Epithelial cell of esophagus (primary cell): Measurements from ENCODE around the gene DEAF1.

Experiments used
- DNase-seq: peaks from one replicate; pipeline ENCODE4 v3.0.0; 2010; ENCODE audit warnings: low read depth
- H3K4me3 ChIP-seq: 2 replicates; pipeline ENCODE4 v1.5.1; 2011; ENCODE audit warnings: mild to moderate bottlenecking, low read length, control low read depth
- CTCF ChIP-seq: IDR thresholded peaks from 2 replicates; pipeline ENCODE4 v1.5.1; 2011; ENCODE audit warnings: low read depth, mild to moderate bottlenecking, low read length, control low read depth, inconsistent platforms; ENCODE audit not compliant: insufficient read depth; ENCODE audit errors: missing control alignments

The DEAF1 gene

GRCh38 chr11:706957-707816 lies 12.2 kb upstream of the DEAF1 start:
- no peak for TF ChIP-seq CTCF
- peak; percentile 44 for DNase-seq
- peak overlapping the region; percentile 91 for H3K4me3 ChIP-seq

GRCh38 chr11:706439-706956 lies 11.5 kb upstream of the DEAF1 start:
- H3K4me3 ChIP-seq = peak overlapping the region; percentile 91
- DNase-seq = peak; percentile 64
- TF ChIP-seq CTCF = no peak

DNA sequence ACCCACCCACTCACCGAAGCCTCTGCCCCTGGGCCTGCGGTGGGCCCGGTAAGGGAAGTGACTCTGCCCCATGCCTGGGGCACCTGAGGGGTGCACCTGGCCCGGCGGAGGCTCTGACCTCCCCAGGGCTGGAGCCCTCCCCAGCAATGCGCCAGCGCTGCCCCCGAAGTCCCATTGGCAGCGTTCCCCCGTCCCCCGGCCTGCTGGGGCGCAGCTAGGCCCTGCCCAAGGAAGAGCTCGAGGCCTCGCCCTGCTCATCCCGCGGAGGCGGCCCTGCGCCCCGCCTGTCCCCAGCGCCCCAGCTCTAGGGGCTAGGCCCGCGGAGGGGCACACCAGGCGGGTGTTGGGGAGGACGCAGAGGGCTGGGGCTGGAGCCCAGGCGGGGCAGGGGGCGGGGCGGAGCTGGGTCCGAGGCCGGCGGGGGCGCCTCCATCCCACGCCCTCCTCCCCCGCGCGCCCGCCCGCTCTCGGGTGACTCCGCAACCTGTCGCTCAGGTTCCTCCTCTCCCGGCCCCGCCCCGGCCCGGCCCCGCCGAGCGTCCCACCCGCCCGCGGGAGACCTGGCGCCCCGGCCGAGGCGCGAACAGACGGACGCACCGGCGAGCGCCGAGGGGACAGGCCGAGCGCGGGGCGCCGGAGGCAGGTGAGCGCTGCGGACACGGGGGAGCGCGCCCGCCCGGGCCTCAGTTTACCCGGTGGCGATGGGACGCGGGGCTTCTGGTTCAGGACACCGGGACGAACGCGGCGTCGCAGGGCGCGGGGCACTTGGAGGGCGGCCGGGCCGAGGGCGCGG lies 10.8 kb upstream of the DEAF1 start, which contains the start of gene EPS8L2:
Gene EPS8L2, plus strand, starts transcription at position 586 of the 793 bp plus-strand sequence. CDS start 3,177 bp downstream, outside the sequence.
- H3K4me3 ChIP-seq = peak within 1 kb of the TSS; percentile 91
- peak; percentile 71 for DNase-seq
- TF ChIP-seq CTCF = no peak

- DNase-seq = peak; percentile 36
- peak overlapping the region; percentile 43 for H3K4me3 ChIP-seq
- TF ChIP-seq CTCF = no peak
These were observed 10.0 kb upstream of the DEAF1 start for GRCh38 chr11:704781-705645.

DNA sequence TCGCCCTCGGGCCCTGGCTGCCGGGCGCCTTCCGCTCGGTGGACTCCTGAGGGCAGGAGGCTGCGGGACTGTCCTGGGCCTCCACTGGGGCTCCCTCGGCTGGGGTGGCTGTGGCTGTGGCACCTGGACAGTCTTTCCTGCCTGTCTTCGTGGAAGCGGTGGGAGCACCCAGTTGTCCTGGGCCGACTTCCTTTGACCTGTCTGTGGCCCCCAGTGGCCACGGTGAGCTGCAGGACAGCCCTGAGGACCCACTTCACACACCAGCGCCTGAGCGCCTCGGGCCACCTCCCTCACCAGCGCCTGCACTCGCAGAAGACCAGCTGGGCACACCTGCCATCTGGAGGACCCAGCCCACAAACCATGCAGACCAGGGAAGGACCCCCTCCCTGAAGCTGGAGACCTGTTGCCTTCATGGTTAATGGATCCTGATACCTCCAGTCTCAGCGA lies 9.2 kb upstream of the DEAF1 start:
- no peak for TF ChIP-seq CTCF
- no peak overlapping the region for H3K4me3 ChIP-seq
- DNase-seq = no peak

DNA sequence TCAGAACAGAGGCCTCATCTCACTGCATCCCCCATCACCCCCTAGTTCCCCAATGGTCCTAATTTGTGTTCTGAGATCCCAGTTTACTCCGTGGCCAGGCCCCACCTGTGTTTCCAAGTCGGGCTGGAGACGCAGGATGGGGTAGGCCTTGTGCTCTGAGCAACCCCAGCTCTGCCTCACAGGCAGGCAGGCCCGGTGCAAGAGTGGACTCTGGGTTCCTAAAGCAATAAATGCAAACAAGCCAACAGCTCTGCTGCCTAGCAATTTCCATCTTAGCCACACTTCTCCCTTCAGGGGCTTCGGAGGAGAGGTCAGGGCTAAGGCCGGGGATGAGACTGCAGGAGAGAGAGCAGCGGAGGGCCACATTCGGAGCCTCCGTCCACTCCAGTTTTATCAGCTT lies 8.5 kb upstream of the DEAF1 start:
- no peak for DNase-seq
- no peak for TF ChIP-seq CTCF
- H3K4me3 ChIP-seq = no peak overlapping the region
